HG02840 (cell line): ENCODE results near the gene SOCS6.
"Not testable (repeated sequence)": the region's sequence is repeated elsewhere in the genome, so short reads cannot be mapped to it uniquely, and the experiment has no call there.

Experiments
- ATAC-seq: cut with Tn5 transposase; IDR thresholded peaks from one replicate; pipeline ENCODE4 v1.9.1; 2021; ENCODE audit warnings: mild to moderate bottlenecking, moderate library complexity, moderate number of reproducible peaks; ENCODE audit not compliant: unreplicated experiment, low FRiP score

Gene SOCS6

GRCh38 chr18:70354771-70355170, 65.9 kb downstream of the SOCS6 start:
- ATAC-seq: no peak

- ATAC-seq: no peak
These were observed 67.0 kb downstream of the SOCS6 start for GRCh38 chr18:70355620-70356385.

DNA sequence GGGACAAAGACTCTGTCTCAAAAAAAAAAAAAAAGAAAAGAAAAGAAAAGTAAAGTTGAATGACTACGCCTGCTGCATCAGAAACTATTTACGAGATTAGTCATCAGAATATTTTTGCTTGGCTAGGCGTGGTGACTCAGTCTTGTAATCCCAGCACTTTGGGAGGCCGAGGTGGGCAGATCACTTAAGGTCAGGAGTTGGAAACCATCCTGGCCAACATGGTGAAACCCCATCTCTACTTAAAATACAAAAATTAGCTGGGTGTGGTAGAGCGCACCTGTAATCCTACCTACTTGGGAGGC, 69.2 kb downstream of the SOCS6 start:
- ATAC-seq: peak; percentile 56

GRCh38 chr18:70359071-70359470, 70.2 kb downstream of the SOCS6 start:
- no peak for ATAC-seq

- no peak for ATAC-seq
These were observed 73.4 kb downstream of the SOCS6 start for GRCh38 chr18:70362258-70362657.

- ATAC-seq: no peak
These were observed 75.0 kb downstream of the SOCS6 start for GRCh38 chr18:70363861-70364260.

GRCh38 chr18:70365361-70365760, 76.5 kb downstream of the SOCS6 start:
- ATAC-seq: no peak

DNA sequence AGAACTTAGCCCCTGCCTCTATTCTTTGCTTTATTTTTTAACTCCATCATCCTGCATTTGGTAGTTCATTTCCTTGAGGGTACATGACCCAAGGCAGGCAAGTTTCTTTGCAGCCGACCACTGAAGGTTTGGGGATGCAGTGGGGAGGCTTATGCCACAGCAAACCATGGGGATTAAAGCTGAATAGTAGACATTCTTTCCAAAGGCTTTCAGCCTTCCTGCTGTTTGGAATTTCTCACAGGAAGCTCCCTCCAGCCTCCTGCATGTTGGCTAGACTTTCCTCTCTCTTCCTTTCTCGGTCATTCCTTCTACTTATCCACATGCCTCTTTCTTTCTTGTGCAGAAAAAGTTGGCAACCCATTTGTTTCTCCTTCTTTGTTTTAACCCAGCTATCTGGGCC, 77.3 kb downstream of the SOCS6 start:
- ATAC-seq: no peak

- ATAC-seq: no peak
These were observed 77.8 kb downstream of the SOCS6 start for GRCh38 chr18:70366670-70367069.

GRCh38 chr18:70367344-70367743, 78.5 kb downstream of the SOCS6 start:
- not testable (repeated sequence) for ATAC-seq

DNA sequence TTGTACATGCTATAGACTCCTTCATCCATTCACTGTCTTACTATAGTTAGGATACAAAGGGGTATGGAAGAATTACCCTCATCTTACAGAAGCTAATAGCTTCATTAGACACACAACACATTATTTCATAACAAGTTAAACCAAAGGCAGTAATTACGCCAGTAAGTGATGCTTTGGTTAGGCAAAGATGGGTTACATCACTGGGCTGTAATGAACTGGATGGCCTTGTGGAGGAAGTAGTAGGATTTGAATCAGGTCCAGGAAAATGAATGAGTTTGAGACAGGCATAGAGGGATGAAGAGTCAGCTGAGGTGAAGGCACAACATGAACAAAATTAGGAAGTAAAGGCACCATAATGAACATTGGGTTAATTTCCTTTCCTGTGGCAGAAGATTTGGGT, 80.1 kb downstream of the SOCS6 start:
- ATAC-seq: no peak

- ATAC-seq: no peak
These were observed 82.2 kb downstream of the SOCS6 start for GRCh38 chr18:70370762-70371733.

- ATAC-seq: no peak
These were observed 83.1 kb downstream of the SOCS6 start for GRCh38 chr18:70371908-70372307.

DNA sequence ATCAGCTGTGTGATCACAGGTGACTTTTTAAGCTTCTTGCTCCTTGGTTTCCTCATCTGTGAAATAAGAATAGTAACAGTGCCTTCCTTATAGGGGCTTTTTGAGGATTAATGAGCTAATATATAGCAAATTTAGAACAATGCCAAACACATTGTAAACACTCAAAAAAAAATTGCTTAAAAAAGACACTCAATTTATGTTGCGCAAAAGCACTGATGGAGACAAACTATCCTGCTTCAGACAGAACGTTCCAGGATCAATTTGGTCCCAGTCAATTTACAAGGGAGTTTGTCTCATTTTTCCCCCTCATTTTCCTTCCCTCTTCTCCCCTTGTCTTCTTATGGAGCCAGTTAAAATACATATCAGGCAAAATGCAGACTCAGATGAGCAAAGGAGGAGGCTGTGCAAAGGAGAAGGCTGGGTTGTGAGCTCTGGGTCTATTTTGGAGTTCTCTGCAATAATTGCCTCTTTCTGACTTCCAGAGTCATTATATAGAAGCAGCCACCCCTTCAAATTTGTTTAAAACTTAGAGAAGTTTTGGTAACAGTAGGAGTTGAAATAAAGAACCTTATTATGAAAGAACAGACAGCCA, 83.7 kb downstream of the SOCS6 start:
- ATAC-seq: no peak

- no peak for ATAC-seq
These were observed 84.2 kb downstream of the SOCS6 start for GRCh38 chr18:70373042-70373519.

GRCh38 chr18:70374154-70374553, 85.3 kb downstream of the SOCS6 start:
- no peak for ATAC-seq

DNA sequence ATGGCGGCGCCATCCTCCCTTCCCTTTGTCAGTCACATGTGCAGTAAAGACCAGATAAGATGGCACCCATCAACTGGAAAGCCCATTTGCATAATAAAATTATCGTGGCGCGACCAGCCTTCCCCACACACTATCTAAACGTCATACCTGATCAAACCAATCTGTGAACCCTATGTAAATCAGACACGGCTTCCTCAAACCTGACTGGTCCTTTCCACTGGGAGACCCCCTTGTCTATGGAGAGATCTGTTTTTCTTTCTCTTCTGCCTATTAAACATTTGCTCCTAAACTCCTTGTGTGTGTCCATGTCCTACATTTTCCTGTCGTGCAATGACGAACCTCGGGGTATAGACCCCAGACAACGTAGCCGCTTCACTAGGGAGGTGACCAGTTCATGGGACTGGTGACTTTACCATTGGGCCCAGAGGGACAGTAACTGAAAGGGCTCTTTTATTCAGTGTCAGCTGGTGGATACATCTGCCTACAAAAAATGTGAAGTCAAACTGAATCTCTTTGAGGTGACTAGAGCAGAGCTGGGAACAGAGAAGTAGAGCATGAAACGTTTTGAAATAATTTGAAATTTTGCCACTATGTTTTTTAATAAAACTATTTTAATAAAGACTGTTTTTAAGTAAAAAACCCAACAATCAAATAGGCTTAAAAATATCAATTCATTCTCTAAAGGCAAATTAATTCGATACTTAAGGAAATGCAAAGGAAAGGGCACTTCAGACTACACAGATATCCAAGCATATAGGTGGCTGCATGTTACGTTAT, 87.5 kb downstream of the SOCS6 start:
- no peak for ATAC-seq

- no peak for ATAC-seq
These were observed 88.0 kb downstream of the SOCS6 start for GRCh38 chr18:70376914-70377258.

GRCh38 chr18:70377317-70377799, 88.5 kb downstream of the SOCS6 start:
- no peak for ATAC-seq
